Transverse colon (tissue), 3 donors: Measurements from ENCODE around the gene WBP1.

Experiments used
- POLR2A ChIP-seq: fragments of 450-650 bp; IDR thresholded peaks from one replicate; pipeline ENCODE4 v1.6.1; 2016; ENCODE audit warnings: antibody characterized with exemption, mild to moderate bottlenecking, moderate library complexity
- POLR2AphosphoS5 ChIP-seq, 3 donors: sonication (generic); formaldehyde crosslinking; IDR thresholded peaks; one replicate each; pipeline ENCODE4 v1.6.1; 2016; ENCODE audit warnings: antibody characterized with exemption in 3 of 3

DNA sequence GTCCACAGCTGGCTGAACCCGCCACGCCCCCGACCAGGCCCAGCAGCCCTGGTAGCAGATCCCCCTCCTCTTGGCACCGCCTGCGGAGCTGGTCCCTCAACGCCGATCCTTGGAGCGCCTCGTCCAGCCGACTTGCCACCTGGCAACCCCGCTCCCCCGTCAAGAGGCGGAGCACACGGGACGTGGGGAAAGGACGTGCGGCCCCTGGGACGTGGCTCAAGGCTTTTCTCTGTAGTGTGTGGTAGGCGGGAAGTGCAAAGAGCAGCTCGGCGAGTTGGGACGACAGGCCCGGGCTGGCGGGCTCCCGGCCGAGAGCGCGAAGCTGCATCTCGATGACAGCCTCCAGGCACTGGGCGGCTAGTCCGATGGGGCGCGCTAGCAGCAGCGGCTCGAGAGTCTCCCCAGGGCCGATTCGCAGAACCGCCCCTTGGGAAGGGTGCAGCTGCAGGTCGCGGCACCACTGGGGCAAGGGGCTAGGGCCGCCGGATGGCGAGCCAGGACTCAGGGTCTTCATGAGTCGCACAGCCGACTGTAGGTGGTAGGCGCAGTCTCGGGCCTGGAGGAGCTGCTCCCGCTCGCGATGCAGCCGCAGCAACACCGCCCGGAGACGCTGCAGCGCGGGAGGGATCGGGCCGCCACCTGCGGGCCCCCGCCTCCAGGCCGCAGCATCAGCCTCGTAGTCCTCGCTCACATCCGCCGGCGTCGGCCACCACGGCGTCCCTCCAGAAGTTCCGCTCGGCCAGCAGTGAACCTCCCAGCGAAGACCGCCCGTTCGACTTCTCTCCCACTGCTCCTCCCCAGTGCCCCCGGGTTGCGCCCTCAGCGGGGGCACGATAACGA, 23.9 kb downstream of the WBP1 start:
- no peak for TF ChIP-seq POLR2AphosphoS5 (IDR thresholded peaks at IDR 0.05)
- no peak for TF ChIP-seq POLR2A
